HL-60/S4 treated with phorbol 12-myristate 13-acetate at 8.2 ng/mL for 4 days and 3 days (cell line): ENCODE measurements around the gene MYD88.
"Not testable (repeated sequence)": the region's sequence is repeated elsewhere in the genome, so short reads cannot be mapped to it uniquely, and the experiment has no call there.

ENCODE experiments used
- in situ Hi-C: fragments of 300-500 bp; cut with MboI; formaldehyde crosslinking; loops from 2 replicates; pipeline ENCODE4 v1.15.0; 2022; ENCODE audit warnings: low sequenced_read_pairs

MYD88 gene

DNA sequence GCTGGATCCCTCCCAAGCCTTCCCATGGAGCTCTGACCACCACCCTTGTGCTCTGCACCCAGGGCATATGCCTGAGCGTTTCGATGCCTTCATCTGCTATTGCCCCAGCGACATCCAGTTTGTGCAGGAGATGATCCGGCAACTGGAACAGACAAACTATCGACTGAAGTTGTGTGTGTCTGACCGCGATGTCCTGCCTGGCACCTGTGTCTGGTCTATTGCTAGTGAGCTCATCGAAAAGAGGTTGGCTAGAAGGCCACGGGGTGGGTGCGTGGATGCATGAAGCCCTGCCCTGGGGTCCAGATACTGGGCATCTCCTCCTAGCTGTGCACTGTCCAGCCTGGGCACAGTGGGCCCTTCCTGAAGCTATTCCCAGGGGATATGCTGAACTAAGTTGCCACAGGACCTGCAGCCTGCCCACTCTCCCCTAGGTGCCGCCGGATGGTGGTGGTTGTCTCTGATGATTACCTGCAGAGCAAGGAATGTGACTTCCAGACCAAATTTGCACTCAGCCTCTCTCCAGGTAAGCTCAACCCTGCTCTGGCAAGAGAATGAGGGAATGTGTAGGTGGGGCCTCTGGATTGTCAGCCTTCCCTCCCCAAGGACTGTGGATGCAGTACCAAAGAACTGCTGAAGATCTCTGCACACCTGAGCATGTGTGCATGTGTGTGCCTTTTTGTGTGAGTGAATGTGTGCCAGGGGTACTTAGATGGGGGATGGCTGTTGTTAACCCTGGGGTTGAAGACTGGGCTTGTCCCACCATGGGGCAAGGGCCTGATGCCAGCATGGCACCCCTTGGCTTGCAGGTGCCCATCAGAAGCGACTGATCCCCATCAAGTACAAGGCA, 2.1 kb downstream of the MYD88 start:
- in situ Hi-C loops, result no loop called here

DNA sequence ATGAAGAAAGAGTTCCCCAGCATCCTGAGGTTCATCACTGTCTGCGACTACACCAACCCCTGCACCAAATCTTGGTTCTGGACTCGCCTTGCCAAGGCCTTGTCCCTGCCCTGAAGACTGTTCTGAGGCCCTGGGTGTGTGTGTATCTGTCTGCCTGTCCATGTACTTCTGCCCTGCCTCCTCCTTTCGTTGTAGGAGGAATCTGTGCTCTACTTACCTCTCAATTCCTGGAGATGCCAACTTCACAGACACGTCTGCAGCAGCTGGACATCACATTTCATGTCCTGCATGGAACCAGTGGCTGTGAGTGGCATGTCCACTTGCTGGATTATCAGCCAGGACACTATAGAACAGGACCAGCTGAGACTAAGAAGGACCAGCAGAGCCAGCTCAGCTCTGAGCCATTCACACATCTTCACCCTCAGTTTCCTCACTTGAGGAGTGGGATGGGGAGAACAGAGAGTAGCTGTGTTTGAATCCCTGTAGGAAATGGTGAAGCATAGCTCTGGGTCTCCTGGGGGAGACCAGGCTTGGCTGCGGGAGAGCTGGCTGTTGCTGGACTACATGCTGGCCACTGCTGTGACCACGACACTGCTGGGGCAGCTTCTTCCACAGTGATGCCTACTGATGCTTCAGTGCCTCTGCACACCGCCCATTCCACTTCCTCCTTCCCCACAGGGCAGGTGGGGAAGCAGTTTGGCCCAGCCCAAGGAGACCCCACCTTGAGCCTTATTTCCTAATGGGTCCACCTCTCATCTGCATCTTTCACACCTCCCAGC, 2.9 kb downstream of the MYD88 start:
- in situ Hi-C loops, result no loop called here

DNA sequence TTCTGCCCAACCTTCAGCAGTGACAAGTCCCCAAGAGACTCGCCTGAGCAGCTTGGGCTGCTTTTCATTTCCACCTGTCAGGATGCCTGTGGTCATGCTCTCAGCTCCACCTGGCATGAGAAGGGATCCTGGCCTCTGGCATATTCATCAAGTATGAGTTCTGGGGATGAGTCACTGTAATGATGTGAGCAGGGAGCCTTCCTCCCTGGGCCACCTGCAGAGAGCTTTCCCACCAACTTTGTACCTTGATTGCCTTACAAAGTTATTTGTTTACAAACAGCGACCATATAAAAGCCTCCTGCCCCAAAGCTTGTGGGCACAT, 3.5 kb downstream of the MYD88 start:
- in situ Hi-C loops, result no loop called here

DNA sequence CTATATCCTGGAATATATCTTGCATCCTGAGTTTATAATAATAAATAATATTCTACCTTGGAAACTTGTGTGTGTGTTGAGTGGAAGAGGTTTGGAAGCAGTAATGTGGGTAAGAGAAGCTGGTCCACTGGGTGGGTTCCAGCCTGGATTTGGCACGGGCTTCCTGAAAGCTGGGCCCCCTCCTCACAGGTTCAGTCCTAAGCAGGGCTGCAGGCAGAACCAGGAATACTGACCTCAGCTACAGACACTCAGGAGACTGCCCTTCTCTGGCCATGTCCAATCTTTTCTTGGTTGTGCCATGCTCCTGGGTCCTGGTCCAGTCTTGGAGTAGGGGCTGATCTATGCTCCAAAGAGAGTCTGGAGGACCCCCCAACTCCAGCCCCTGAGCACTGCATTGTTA, 4.5 kb downstream of the MYD88 start:
- in situ Hi-C loops, result no loop called here

DNA sequence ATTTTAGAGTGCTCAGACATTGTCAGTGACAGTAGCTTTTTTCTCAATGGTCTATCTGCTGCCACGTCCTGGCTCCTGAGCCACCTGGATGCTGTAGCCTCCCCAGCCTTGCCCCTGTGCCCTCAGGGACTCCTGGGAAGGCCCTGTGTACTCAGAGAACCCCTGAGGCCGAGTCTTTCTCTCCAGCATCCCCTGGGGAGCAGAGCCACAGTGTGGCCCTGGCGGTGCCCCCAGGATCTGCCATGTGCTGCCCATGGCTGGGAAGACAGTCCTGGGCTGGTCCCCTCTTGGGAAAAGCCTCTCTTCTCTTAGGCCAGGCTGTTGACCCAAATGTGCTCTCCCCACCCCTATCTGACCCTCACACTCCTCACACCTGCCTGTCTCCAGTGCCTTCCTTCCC, 5.0 kb downstream of the MYD88 start:
- in situ Hi-C loops, result no loop called here

DNA sequence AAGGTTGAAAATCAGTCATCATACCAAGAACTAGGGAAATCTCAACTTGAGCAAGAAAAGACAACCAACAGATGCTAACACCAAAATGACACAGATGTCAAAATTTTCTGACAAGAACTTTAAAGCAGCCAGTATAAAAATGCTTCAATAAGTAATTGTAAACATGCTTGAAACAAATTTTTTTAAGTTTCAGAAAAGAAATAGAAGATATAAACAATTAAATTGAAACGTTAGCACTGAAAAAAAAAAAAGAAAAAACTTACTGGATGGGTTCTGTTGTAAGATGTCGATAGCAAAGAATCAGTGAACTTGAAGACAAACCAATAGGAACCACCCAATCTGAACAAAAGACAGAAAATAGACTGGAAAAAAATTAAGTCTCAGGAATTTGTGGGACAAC, 8.0 kb downstream of the MYD88 start:
- in situ Hi-C loops, result no loop called here

DNA sequence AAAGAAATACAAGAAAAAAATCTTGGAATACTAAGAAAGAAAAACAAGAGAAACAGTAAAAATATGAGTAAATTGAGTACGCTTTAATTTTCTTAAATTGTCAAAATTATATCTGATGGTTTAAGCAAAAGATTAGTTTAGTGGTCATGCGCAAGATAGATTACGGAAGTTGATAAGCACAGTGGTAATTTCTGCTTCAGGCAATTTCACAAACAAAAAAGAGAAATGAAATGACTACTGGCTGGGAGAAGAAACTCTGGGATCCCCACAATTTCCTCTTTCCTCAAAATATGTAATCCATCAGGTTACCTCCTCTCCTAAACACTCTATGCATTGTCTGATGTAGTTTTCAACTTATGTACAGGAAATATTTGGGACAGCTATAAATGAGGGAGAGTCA, 9.0 kb downstream of the MYD88 start:
- in situ Hi-C loops, result no loop called here

DNA sequence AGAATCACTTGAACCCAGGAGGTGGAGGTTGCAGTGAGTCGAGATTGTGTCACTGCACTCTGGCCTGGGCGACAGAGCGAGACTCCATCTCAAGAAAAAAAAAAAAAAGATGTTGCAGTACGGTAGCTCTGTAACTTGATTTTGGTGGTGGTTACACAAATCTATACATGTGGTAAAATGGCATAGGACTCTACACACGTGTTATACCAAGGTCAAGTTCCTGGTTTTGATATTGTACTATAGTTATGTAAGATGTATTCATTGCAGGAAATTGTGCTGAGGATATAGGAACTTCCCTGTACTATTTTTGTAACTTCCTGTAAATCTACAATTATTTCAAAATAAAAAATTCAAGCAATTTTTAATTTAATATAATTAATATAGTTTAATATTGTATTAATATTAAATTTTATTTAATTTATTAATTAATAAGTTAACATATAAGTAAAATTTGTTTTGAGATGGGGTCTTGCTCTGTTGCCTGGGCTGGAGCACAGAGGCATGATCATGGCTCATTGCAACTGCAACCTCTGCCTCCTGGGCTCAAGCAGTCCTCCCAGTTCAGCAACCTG, 9.9 kb downstream of the MYD88 start:
- in situ Hi-C loops, result no loop called here

DNA sequence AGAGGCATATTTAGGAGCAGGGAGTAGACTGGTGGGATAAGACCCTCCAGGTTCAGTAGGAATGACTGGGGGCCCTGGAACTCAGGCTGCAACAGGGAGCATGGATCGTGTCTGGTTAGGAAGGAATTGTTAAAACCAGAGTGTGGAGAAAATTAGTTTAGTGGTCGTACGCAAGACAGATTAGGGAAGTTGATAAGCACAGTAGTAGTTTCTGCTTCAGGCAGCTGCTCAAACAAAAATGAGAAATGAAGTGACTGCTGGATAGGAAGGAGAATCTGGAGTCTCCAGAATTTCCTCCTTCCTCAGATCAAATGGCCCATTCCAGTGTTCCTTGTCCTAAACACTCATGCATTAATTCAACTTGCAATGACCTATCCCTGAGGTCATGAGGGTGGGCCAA, 11.2 kb downstream of the MYD88 start:
- in situ Hi-C loops, result no loop called here

DNA sequence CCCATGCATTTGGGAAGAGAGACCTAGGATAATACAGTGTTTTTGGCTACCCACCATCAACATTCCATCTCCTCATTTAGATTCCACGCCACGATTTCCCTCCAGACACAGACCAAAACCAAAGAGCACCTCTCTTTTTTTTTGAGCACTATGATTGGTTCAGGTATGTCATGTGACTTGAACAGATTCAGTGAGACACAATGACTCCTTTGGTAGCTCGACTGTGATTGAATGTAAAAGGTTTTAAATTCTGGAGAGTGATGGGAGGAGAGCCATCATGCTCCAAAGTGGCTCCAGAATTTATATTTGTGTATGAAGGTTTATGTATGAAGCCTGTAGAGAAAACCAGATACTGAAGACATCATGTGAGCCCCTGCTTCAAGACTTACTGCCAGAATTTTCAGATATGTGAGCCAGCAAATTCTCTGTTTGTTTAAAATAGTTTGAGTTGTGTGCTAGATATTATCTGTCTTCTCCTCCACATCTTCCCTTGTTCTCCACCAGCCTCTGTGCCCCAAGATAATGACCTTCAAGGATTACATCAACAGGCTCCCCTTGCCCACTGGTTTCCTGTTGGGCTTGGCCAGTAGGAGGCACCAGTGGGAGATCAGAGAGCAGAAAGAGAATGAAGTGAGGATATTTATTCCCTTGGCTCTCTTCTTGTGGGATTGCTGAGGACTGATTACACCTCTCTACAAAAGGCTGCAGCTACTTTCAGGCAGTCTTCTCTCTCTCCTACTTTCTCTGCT, 12.5 kb downstream of the MYD88 start:
- in situ Hi-C loops, result no loop called here

DNA sequence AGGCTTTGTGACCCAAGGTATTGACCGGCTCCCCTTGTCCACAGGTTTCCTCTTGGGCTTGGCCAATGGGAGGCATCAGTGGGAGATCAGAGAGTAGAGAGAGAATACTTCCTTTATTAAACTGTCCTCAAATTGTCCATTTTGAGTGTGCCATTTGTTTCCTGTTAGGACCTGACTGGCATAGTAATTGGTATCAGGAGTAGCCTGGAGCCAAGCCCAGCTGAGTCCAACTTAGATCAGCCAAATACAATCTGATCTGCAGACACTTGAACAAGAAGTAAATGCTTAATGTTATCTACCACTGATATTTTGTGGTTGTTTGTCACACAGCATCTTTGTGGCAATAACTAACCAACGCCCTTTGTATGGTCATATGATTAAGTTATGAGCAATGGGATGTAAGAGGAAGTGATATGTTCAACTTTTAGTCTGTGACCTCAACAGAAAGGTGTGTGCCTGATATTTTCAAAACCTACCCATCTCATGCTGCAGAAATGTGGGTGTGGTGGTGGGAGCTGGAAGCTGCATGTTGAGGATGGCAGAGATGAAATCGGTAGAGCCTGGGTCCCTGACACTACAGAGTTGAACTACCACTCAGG, 13.3 kb downstream of the MYD88 start:
- in situ Hi-C loops, result no loop called here

DNA sequence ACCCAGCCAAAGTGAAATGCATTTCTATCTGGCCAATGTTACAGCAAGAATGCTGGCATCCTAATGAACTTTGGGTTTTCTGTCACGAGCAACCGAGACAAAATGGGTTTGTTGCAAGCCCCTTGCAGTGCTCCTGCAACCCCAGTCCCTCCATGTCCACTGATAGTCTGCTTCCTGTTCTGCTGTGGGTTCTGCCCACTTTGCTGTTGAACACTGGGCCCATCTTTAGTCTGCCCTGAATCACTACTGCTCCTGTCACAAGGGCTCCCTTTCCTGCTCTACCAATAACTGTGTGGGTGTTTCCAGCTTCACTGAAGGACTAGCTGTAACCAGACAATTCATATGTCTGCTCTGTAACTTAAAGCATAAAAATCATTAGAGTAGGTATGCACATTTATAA, 14.1 kb downstream of the MYD88 start:
- in situ Hi-C loops, result no loop called here

DNA sequence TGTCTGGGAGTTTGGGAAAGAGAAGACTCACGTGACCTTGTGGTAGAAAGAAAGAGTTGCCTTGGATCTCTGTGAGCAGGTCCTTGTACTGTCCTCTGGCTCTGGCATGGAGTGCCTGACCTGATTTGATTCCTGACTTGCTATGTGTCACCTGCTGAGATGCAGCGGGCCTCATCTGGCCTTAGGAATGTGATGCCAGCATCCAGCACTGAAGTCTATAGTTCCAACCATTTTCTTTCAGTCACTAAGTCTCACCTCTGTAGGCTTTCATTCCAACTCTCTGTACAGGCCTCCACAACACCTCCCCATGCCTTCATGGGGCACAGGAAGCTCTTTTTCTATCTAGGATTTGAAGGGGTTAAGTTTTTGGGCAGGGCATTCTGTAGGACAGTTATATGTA, 14.8 kb downstream of the MYD88 start:
- in situ Hi-C loops, result no loop called here

DNA sequence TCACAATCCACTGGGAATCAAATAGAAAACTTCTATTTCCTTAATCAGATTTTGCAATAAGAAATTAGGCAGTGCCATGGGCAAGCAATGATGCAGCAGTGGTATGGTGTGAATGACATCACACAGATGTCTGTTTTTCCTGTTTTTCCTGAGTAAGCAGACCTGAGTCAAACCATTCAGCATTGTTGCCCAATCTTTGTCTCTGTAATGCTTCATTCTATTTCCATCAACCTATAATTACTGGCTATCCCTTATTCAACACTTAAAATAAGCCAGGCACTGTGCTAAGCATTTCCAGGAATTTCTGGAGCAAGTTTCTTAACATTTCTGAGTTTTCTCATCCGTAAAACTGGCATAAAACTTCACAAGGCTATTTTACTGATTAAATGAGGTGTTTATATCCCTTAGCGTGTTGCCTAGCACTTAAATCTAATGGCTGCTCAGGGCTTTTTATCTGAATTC, 15.6 kb downstream of the MYD88 start:
- in situ Hi-C loops, result no loop called here

DNA sequence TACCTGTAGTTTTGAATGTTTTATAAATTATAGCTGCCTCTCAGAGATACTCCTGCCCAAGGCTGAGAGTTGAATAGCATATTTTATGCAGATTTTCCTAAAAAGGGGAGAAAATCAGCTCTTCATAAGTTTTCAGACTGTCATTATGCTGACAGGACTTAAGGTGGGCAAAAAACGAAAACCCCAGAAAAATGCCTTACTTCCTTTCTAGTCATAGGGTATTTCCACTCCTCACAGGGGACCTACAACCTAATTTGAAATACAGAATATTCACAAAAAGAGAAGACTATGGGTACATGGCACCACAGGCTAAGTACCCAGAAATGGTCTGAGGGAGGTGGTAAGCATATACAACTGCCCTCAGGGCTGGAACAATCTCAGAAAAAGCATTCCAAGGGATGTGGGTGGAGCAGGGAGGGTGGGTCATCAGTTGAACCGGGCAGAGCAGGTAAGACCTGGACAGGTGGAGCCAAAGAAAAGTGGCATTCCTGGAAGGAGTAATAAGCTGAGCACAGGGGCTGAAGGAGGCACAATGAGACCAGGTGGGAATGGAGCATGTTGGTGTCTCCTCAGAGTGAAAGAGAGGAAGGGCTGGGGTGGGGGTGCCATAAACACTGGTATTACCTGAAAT, 16.3 kb downstream of the MYD88 start:
- in situ Hi-C loops, result no loop called here

DNA sequence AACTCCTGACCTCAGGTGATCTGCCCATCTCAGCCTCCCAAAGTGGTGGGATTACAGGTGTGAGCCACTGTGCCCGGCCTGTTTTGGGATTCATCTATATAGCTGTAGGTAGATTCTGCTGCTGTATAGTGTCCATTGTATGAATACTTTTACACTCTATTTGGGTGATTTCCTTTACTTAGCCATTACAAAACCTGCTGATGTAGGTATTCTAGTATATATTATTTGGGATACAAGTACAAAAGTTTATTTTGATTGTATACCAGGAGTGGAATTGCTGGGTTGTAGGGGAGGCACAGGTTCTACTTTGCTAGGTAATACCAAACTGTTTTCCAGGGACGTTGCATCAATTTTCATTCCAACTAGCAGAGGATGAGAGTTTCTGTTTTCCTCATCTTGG, 17.4 kb downstream of the MYD88 start:
- in situ Hi-C loops, result no loop called here

DNA sequence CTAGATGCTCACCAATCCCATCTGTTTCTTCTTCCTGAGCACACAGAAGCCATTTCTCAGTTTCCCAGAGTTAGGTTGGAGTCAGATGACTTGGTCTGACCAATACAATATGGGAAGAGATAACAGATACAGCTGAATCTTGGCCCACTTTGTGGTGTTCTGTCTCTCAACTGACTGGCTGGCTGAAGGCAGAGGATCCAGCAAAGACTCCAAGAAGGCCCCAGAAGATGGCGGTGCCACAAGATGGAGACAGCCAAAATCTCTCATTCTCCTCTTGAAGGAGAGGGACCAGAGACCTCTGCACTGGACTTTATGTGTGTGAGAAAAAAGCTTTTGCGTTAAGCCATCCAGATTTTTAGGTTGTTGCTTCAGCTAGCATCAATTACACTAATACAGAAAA, 18.7 kb downstream of the MYD88 start:
- in situ Hi-C loops, result no loop called here

DNA sequence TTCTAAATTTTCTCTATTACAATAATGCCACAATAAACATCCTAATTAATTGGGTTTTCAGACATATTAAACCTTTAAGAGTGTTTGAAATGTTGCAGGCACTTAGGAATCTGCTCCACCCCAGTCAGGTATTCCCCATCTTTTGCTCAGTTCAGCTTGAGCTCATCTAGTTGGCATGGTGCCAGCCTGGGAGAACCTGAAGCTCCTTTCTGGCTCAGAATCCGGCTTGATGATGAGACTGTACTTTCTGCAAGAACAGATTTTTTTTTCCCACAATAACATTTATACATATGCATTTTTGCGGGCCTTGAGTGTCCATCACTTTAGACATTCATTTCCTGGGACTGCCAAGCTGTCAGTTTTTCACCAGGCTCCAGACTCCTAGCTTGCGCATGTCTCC, 19.1 kb downstream of the MYD88 start:
- in situ Hi-C loops, result no loop called here

DNA sequence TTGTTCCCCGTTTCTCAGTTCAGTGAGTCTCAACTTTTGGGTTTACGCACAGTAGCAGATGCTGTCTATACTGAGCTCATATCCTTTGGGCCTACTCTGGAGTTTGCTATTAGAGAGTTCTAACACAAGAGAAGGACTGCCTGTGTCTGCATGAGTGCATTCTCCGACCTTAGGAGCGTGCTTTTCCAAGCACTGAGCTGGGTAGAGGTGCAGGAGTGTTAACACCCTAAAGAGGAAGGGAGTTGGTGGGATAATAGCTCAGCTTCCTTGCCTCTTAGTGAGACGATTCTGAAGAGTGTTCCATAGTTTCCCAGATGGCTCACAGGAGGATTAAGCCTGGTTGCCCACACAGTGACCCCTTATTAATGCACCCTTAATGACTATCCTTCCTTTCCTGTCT, 20.0 kb downstream of the MYD88 start:
- in situ Hi-C loops, result no loop called here

DNA sequence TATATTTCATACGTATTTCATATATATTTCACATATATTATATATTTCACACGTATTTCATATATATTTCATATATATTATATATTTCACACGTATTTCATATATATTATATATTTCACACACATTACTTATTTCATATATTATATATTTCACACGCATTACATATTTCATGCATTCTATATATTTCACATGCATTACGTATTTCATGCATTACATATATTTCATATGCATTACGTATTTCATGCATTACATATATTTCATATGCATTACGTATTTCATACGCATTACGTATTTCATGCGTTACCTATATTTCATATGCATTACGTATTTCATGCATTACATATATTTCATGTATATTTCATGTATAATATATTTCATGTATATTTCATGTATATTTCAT, 22.2 kb downstream of the MYD88 start:
- in situ Hi-C loops, result not testable (repeated sequence)
